ENCODE data around the gene TMEM69.

GRCh38 chr1:45674478-45674877, 13.5 kb upstream of the TMEM69 start:
- TF ChIP-seq POLR2A (IDR thresholded peaks at IDR 0.05): no peak
- no peak for TF ChIP-seq CTCF (IDR thresholded peaks at IDR 0.05)
- TF ChIP-seq POLR2AphosphoS5 (IDR thresholded peaks at IDR 0.05): no peak
- no peak for TF ChIP-seq EP300 (IDR thresholded peaks at IDR 0.05)
